Rectal smooth muscle tissue (tissue), 1 donor: ENCODE measurements around the gene MTTP.
A peak's percentile ranks its signal among the peaks of the same experiment; 100 is the strongest.

ENCODE experiments used
- H3K27ac ChIP-seq: one replicate; pipeline ENCODE4 v1.7.0; 2013; ENCODE audit warnings: low read depth, low read length, inconsistent platforms
- H3K27me3 ChIP-seq: one replicate; pipeline ENCODE4 v1.7.0; 2013; ENCODE audit warnings: low read length; ENCODE audit not compliant: control insufficient read depth, insufficient read depth
- H3K36me3 ChIP-seq: one replicate; pipeline ENCODE4 v1.7.0; 2013; ENCODE audit warnings: low read length; ENCODE audit not compliant: control insufficient read depth, insufficient read depth
- H3K4me1 ChIP-seq: one replicate; pipeline ENCODE4 v1.7.0; 2013; ENCODE audit warnings: low read length; ENCODE audit not compliant: control insufficient read depth, insufficient read depth
- H3K4me3 ChIP-seq: one replicate; pipeline ENCODE4 v1.7.0; 2013; ENCODE audit warnings: low read length
- H3K9ac ChIP-seq: one replicate; pipeline ENCODE4 v1.7.0; 2013; ENCODE audit warnings: low read length

The MTTP gene

GRCh38 chr4:99649208-99649607 is 74.6 kb downstream of the MTTP start:
- Histone ChIP-seq H3K9ac (no peak overlapping the region), H3K36me3 (no peaks in the 10 kb centered on the region), H3K4me1 (no peaks in the 10 kb centered on the region), H3K27ac (no peak overlapping the region), H3K4me3 (no peak overlapping the region), H3K27me3 (no peaks in the 10 kb centered on the region)

- peaks cover 2% of the 10 kb centered on the region for H3K4me1 ChIP-seq
- H3K36me3 ChIP-seq: no peaks in the 10 kb centered on the region
- H3K27me3 ChIP-seq: no peaks in the 10 kb centered on the region
- H3K9ac ChIP-seq: no peak overlapping the region
- H3K4me3 ChIP-seq: no peak overlapping the region
- no peak overlapping the region for H3K27ac ChIP-seq
Observed at GRCh38 chr4:99649778-99650177, 75.2 kb downstream of the MTTP start.

GRCh38 chr4:99651016-99651769 is 76.6 kb downstream of the MTTP start:
- Histone ChIP-seq H3K27me3 (no peaks in the 10 kb centered on the region), H3K27ac (no peak overlapping the region), H3K4me1 (peaks cover 9% of the 10 kb centered on the region), H3K36me3 (no peaks in the 10 kb centered on the region), H3K4me3 (no peak overlapping the region), H3K9ac (no peak overlapping the region)

- H3K9ac ChIP-seq: no peak overlapping the region
- no peaks in the 10 kb centered on the region for H3K36me3 ChIP-seq
- no peak overlapping the region for H3K4me3 ChIP-seq
- peaks cover 9% of the 10 kb centered on the region for H3K4me1 ChIP-seq
- no peak overlapping the region for H3K27ac ChIP-seq
- H3K27me3 ChIP-seq: no peaks in the 10 kb centered on the region
Observed at GRCh38 chr4:99651811-99652485, 77.3 kb downstream of the MTTP start.

DNA sequence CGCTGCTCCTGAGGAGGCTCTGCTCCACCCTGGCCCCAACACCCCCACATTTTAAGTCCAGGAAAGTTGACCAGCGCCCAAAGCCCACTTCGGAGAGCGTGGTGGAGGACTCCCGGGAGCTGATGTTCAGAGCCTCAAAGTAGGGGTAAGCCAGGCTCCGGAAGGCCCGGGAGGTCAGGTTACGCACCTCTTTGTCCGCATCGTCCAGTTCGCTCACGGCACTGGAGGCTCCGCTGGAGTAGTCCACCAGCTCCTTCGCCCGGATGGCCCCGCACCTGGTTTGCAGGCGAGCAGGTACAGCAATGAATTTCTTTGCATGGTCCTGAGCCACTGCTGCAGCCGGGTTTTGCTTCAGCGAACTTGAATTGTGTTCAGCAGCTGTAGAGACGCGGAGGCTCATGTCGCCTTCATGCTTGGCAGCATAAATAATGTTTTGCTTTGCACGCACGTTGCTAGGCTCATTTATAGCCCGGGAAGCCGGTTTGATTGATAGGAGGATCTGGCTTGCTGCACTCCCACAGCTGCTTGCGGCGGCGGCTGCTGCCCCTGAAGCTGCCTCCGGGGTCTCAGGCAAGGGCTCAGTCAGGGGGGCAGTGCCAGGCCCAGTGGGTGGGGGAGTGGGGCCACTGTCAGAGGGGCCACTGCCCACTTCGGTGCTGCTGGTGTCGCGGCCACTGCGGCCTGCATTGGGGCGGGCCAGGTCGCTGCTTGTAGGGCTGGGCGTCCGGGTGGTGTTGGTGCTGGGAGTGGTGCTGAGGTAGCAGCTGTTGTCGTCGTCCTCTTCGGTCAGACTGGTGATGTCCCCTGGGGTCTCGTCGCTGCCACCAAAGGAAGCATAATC is 78.2 kb downstream of the MTTP start:
- Histone ChIP-seq H3K27me3 (no peaks in the 10 kb centered on the region), H3K27ac (no peak overlapping the region), H3K4me3 (no peak overlapping the region), H3K9ac (no peak overlapping the region), H3K4me1 (peaks cover 9% of the 10 kb centered on the region), H3K36me3 (no peaks in the 10 kb centered on the region)

DNA sequence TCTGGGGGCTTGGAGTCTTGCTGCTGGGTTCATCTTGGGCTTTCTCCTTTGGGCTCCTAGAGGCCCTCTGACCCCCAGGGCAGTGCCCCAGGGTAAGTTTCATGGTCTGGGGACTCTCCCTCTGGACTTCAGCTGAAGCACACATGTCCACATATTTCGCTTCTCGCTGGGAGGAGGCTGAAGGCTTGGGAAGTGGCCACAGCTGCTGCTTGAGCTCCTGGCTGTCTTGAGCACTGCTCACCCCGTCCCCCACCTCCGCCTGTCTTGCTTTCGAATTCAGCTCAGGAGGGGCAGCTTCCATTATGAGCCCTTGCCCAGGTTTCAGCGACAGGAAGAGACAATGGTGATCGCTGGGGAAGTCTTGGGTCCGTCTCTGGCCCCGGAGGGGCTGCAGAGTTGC is 79.3 kb downstream of the MTTP start:
- H3K4me3 ChIP-seq: no peak overlapping the region

GRCh38 chr4:99654361-99654761 is 79.7 kb downstream of the MTTP start:
- H3K36me3 ChIP-seq: no peaks in the 10 kb centered on the region
- no peak overlapping the region for H3K27ac ChIP-seq
- peaks cover 9% of the 10 kb centered on the region for H3K4me1 ChIP-seq
- H3K27me3 ChIP-seq: no peaks in the 10 kb centered on the region
- no peak overlapping the region for H3K4me3 ChIP-seq
- H3K9ac ChIP-seq: no peak overlapping the region

More for the DNA sequence above, 79.3 kb downstream of the MTTP start:
- Histone ChIP-seq H3K9ac (no peak overlapping the region), H3K36me3 (no peaks in the 10 kb centered on the region), H3K27me3 (no peaks in the 10 kb centered on the region), H3K4me1 (peaks cover 9% of the 10 kb centered on the region), H3K27ac (no peak overlapping the region)

DNA sequence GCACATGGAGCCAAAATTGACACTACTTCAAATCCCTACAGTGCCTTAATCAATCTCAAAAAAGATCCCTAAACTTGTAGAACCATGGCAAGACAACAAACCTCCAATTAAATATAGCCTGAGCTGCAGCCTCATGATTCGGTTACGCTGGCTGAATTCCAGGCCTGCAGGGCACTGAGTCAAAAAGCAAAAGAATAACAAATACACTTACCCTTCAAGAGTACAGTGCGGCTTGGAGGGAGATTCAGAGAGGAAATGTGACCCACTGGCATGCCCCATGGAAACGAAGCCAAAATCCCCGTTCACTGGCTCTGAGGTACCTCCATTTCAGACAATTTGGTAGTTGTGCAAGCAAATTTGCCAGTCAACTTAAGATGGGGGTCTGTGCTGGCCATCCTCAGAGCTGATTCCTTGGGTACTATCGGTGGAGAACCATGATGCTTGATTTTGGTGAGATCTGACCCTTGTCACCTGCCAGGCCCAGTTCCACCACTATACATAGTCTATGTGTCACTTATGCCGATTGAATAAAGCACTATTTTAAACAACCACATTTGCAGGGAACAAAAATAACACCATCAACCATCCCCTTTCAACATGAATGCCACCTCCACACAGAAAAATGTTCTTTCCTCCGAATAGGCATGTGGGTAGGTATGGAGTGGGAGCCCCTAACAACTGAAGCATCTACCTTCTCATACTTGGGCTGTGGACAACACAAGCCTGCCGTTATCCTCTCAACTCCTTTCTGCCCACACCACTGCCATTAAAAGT is 80.9 kb downstream of the MTTP start:
- H3K36me3 ChIP-seq: no peaks in the 10 kb centered on the region
- peak overlapping the region; percentile 14 for H3K27ac ChIP-seq
- H3K4me3 ChIP-seq: no peak overlapping the region
- H3K4me1 ChIP-seq: peaks cover 9% of the 10 kb centered on the region
- H3K9ac ChIP-seq: no peak overlapping the region
- H3K27me3 ChIP-seq: no peaks in the 10 kb centered on the region

- H3K27ac ChIP-seq: peak within 1 kb of the TSS; percentile 11
- H3K4me1 ChIP-seq: peaks cover 9% of the 10 kb centered on the region
- H3K4me3 ChIP-seq: no peak within 1 kb of the TSS
- no peaks in the 10 kb centered on the region for H3K36me3 ChIP-seq
- no peak within 1 kb of the TSS for H3K9ac ChIP-seq
- H3K27me3 ChIP-seq: no peaks in the 10 kb centered on the region
Observed at GRCh38 chr4:99657798-99658197, 83.2 kb downstream of the MTTP start, which contains the start of gene C4orf54. C4orf54 (minus strand) TSS chr4:99657828; CDS start chr4:99654648, 3,180 bp downstream.

GRCh38 chr4:99658666-99659065 is 84.0 kb downstream of the MTTP start:
- Histone ChIP-seq H3K27me3 (no peaks in the 10 kb centered on the region), H3K27ac (peak overlapping the region; percentile 11), H3K36me3 (no peaks in the 10 kb centered on the region), H3K4me3 (no peak overlapping the region), H3K9ac (no peak overlapping the region), H3K4me1 (peaks cover 9% of the 10 kb centered on the region)

DNA sequence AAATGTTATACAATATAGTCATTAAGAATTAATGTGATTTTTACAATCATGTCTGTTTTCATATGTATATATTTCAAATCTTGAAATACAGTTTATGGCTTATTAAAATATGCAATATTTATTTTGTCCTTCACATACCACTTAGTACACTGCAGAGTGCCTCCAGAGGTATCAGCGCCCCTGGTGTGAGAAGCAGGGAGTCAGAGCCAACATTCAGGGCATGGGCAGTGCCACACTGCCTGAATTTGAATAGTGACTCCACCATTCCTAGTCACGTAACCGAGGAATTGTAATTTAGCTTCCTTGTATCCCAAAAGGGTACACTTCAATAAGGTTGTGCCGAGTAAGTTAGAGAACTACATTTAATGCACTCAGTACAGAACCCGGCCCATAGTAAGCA is 87.3 kb downstream of the MTTP start:
- Histone ChIP-seq H3K4me3 (no peak overlapping the region), H3K9ac (no peak overlapping the region), H3K27me3 (no peaks in the 10 kb centered on the region), H3K36me3 (no peaks in the 10 kb centered on the region), H3K27ac (no peak overlapping the region), H3K4me1 (no peaks in the 10 kb centered on the region)

- H3K9ac ChIP-seq: no peak overlapping the region
- no peaks in the 10 kb centered on the region for H3K27me3 ChIP-seq
- H3K27ac ChIP-seq: no peak overlapping the region
- no peaks in the 10 kb centered on the region for H3K4me1 ChIP-seq
- H3K4me3 ChIP-seq: no peak overlapping the region
- no peaks in the 10 kb centered on the region for H3K36me3 ChIP-seq
Observed at GRCh38 chr4:99664716-99665115, 90.1 kb downstream of the MTTP start.
